Mucosa of descending colon (tissue), 3 donors: ENCODE results near the gene NLRP11. TPM values are rescaled to one million over a fixed set of nuclear protein-coding genes. Genes with fewer than 3 reads are reported as not detected.

Experiments
- ATAC-seq: fragments of 200-7000 bp; cut with Tn5 transposase; one replicate; pipeline ENCODE4 v1.9.1; 2020; ENCODE audit warnings: mild to moderate bottlenecking, moderate library complexity
- DNase-seq, 3 donors: peaks; one replicate each; pipeline ENCODE4 v3.0.0-alpha.2; 2020
- H3K36me3 ChIP-seq: fragments of 200-600 bp; one replicate; pipeline ENCODE4 v1.8.0; 2021; ENCODE audit warnings: low read depth, mild to moderate bottlenecking
- H3K4me1 ChIP-seq: fragments of 200-600 bp; one replicate; pipeline ENCODE4 v1.8.0; 2021; ENCODE audit warnings: low read depth, mild to moderate bottlenecking
- H3K4me3 ChIP-seq: fragments of 200-600 bp; one replicate; pipeline ENCODE4 v1.8.0; 2021; ENCODE audit warnings: mild to moderate bottlenecking
- H3K9me3 ChIP-seq: fragments of 200-600 bp; one replicate; pipeline ENCODE4 v1.8.0; 2021; ENCODE audit warnings: mild to moderate bottlenecking
- CTCF ChIP-seq: fragments of 200-600 bp; IDR thresholded peaks from one replicate; pipeline ENCODE4 v1.8.0; 2022; ENCODE audit warnings: antibody characterized with exemption, mild to moderate bottlenecking
- intact Hi-C, 2 donors: fragments of 100-400 bp; cut with DNase I in 1 of 2; cut with micrococcal nuclease in 1 of 2; formaldehyde crosslinking; loops; one replicate each; pipeline versions ENCODE4 v1.11.0 to v1.11.1; 2022; cut with DNase I, micrococcal nuclease
- total RNA-seq, 3 donors: library from RNA; stranded (reverse); fragmentation: NEBNext Ultra II Directional in 2 of 3; extraction: Animal tissue kit (Norgen Biotek cat#: 25700) in 2 of 3; gene quantifications; one replicate each; pipeline versions ENCODE4 v1.2.1 to v1.2.4, GENCODE V29; 2021 to 2023
- donor health status: DM: no; HTN: no; CAD: no; lungs with moderate emphysema.
- donor health status: DM: no; HTN: no; CAD: no.
- donor health status: DM: no; HTN: yes; CAD: no.

Gene NLRP11
- total RNA-seq, 3 donors from 2014 or later = 0.12 TPM; not detected in 2

- intact Hi-C loops = no loop called here
- Histone ChIP-seq H3K4me1 (no peaks in the 10 kb centered on the region), H3K4me3 (no peak within 1 kb of the TSS), H3K36me3 (no peaks in the 10 kb centered on the region), H3K9me3 (no peaks in the 10 kb centered on the region)
- DNase-seq (no peak), ATAC-seq (no peak)
- no peak for TF ChIP-seq CTCF
Observed at GRCh38 chr19:55836340-55836739, 4.5 kb upstream of the NLRP11 start, which contains the start of gene NLRP4. NLRP4 (plus strand) TSS chr19:55836540; CDS start chr19:55852081, 15,541 bp downstream.

- Histone ChIP-seq H3K4me1 (no peaks in the 10 kb centered on the region), H3K36me3 (no peaks in the 10 kb centered on the region), H3K4me3 (no peak overlapping the region), H3K9me3 (no peaks in the 10 kb centered on the region)
- DNase-seq (no peak), ATAC-seq (no peak)
- no peak for TF ChIP-seq CTCF
- intact Hi-C loops = no loop called here
Observed at GRCh38 chr19:55832676-55833075, 877 bp upstream of the NLRP11 start.

GRCh38 chr19:55830656-55831055 is 1.1 kb downstream of the NLRP11 start:
- intact Hi-C loops = no loop called here
- ATAC-seq (no peak), DNase-seq (no peak)
- H3K4me1 ChIP-seq = no peaks in the 10 kb centered on the region
- H3K9me3 ChIP-seq = no peaks in the 10 kb centered on the region
- H3K36me3 ChIP-seq = no peaks in the 10 kb centered on the region
- TF ChIP-seq CTCF = no peak
- no peak overlapping the region for H3K4me3 ChIP-seq

- Histone ChIP-seq H3K36me3 (no peaks in the 10 kb centered on the region), H3K4me3 (no peak overlapping the region), H3K4me1 (no peaks in the 10 kb centered on the region), H3K9me3 (no peaks in the 10 kb centered on the region)
- intact Hi-C loops = no loop called here
- ATAC-seq = peak; percentile 70
- DNase-seq = peak in 1 of 3 donors; percentile 11
- no peak for TF ChIP-seq CTCF
Observed at GRCh38 chr19:55820037-55820436, 11.8 kb downstream of the NLRP11 start.

- H3K9me3 ChIP-seq = no peaks in the 10 kb centered on the region
- intact Hi-C loops = no loop called here
- no peaks in the 10 kb centered on the region for H3K36me3 ChIP-seq
- no peaks in the 10 kb centered on the region for H3K4me1 ChIP-seq
- DNase-seq (no peak), ATAC-seq (no peak)
- no peak overlapping the region for H3K4me3 ChIP-seq
- no peak for TF ChIP-seq CTCF
Observed at GRCh38 chr19:55813906-55814305, 17.9 kb downstream of the NLRP11 start.

- intact Hi-C loops = no loop called here
- ATAC-seq = no peak
- DNase-seq = no peak
Observed at GRCh38 chr19:55812449-55812848, 19.4 kb downstream of the NLRP11 start.

More at GRCh38 chr19:55812449-55812848, 19.4 kb downstream of the NLRP11 start:
- no peak for TF ChIP-seq CTCF
- Histone ChIP-seq H3K4me3 (no peak overlapping the region), H3K9me3 (no peaks in the 10 kb centered on the region), H3K4me1 (no peaks in the 10 kb centered on the region), H3K36me3 (no peaks in the 10 kb centered on the region)
